ENCODE measurements around the gene ASMTL.
"Not testable (repeated sequence)": the region's sequence is repeated elsewhere in the genome, so short reads cannot be mapped to it uniquely, and the experiment has no call there.

Gene ASMTL

GRCh38 chrX:1435241-1435895, 17.3 kb downstream of the ASMTL start:
- in situ Hi-C loops (cut with HindIII; ENCODE audit: low sequenced_read_pairs), result no loop called here

- in situ Hi-C loops (cut with HindIII; ENCODE audit: low sequenced_read_pairs), result no loop called here
Observed at GRCh38 chrX:1434871-1435240, 17.9 kb downstream of the ASMTL start.

- in situ Hi-C loops (cut with HindIII; ENCODE audit: low sequenced_read_pairs), result no loop called here
Observed at GRCh38 chrX:1433646-1434357, 18.9 kb downstream of the ASMTL start.

- in situ Hi-C loops (cut with HindIII; ENCODE audit: low sequenced_read_pairs), result no loop called here
Observed at GRCh38 chrX:1430451-1430850, 22.3 kb downstream of the ASMTL start.

- in situ Hi-C loops (cut with HindIII; ENCODE audit: low sequenced_read_pairs), result no loop called here
Observed at GRCh38 chrX:1427756-1428155, 25.0 kb downstream of the ASMTL start.

- in situ Hi-C loops (cut with HindIII; ENCODE audit: low sequenced_read_pairs), result not testable (repeated sequence)
Observed at GRCh38 chrX:1426321-1426720, 26.4 kb downstream of the ASMTL start.

- in situ Hi-C loops (cut with HindIII; ENCODE audit: low sequenced_read_pairs), result no loop called here
Observed at GRCh38 chrX:1425381-1425780, 27.3 kb downstream of the ASMTL start.

- in situ Hi-C loops (cut with HindIII; ENCODE audit: low sequenced_read_pairs), result no loop called here
Observed at GRCh38 chrX:1424147-1424851, 28.4 kb downstream of the ASMTL start.

GRCh38 chrX:1423215-1423614, 29.5 kb downstream of the ASMTL start:
- in situ Hi-C loops (cut with HindIII; ENCODE audit: low sequenced_read_pairs), result no loop called here

- in situ Hi-C loops (cut with HindIII; ENCODE audit: low sequenced_read_pairs), result no loop called here
Observed at GRCh38 chrX:1422135-1422465, 30.6 kb downstream of the ASMTL start.

- in situ Hi-C loops (cut with HindIII; ENCODE audit: low sequenced_read_pairs), result no loop called here
Observed at GRCh38 chrX:1421433-1422134, 31.1 kb downstream of the ASMTL start.

GRCh38 chrX:1420371-1420770, 32.3 kb downstream of the ASMTL start:
- in situ Hi-C loops (cut with HindIII; ENCODE audit: low sequenced_read_pairs), result no loop called here

- in situ Hi-C loops (cut with HindIII; ENCODE audit: low sequenced_read_pairs), result no loop called here
Observed at GRCh38 chrX:1419545-1420355, 33.0 kb downstream of the ASMTL start.

GRCh38 chrX:1418901-1419544, 33.7 kb downstream of the ASMTL start:
- in situ Hi-C loops (cut with HindIII; ENCODE audit: low sequenced_read_pairs), result no loop called here

- in situ Hi-C loops (cut with HindIII; ENCODE audit: low sequenced_read_pairs), result no loop called here
Observed at GRCh38 chrX:1417921-1418771, 34.6 kb downstream of the ASMTL start.

GRCh38 chrX:1416965-1417760, 35.5 kb downstream of the ASMTL start:
- in situ Hi-C loops (cut with HindIII; ENCODE audit: low sequenced_read_pairs), result no loop called here

- in situ Hi-C loops (cut with HindIII; ENCODE audit: low sequenced_read_pairs), result no loop called here
Observed at GRCh38 chrX:1416327-1416784, 36.4 kb downstream of the ASMTL start.

- in situ Hi-C loops (cut with HindIII; ENCODE audit: low sequenced_read_pairs), result no loop called here
Observed at GRCh38 chrX:1412551-1413161, 40.1 kb downstream of the ASMTL start.
